HEK293 (cell line): ENCODE results near the gene TTLL3.

Experiments
- CTCF ChIA-PET: fragments of 350-600 bp; formaldehyde crosslinking; extraction: SDS; loops from one replicate; lab custom pipeline; 2021; ENCODE audit warnings: antibody characterized with exemption; lab: Yijun Ruan, JAX
- POLR2A ChIA-PET: fragments of 300-600 bp; formaldehyde crosslinking; extraction: SDS; loops from one replicate; lab custom pipeline; 2020; ENCODE audit warnings: antibody characterized with exemption, inconsistent platforms; lab: Yijun Ruan, JAX
- H3K27ac ChIP-seq: fragments of 200-500 bp; sonication (Bioruptor generic); 2 replicates; pipeline ENCODE4 v1.5.1; 2014; ENCODE audit warnings: low read depth, low read length, control low read depth, inconsistent platforms; ENCODE audit errors: extremely low read depth
- H3K36me3 ChIP-seq, 2 experiments: fragments of 200-500 bp in 1 of 2; sonication (Bioruptor generic) in 1 of 2; 1 replicate in 1 of 2; 2 replicates in 1 of 2; pipeline ENCODE4 v1.5.1; 2014 to 2017; ENCODE audit warnings: inconsistent platforms in 2 of 2, low read length in 2 of 2; ENCODE audit not compliant: control insufficient read depth in 2 of 2, insufficient read depth in 1 of 2
- H3K4me1 ChIP-seq: fragments of 200-500 bp; sonication (Bioruptor generic); 2 replicates; pipeline ENCODE4 v1.5.1; 2014; ENCODE audit warnings: mild to moderate bottlenecking, low read length, inconsistent platforms; ENCODE audit not compliant: control insufficient read depth, insufficient read depth
- H3K4me3 ChIP-seq: 2 replicates; pipeline ENCODE4 v1.5.1; 2011; ENCODE audit warnings: low read depth, mild to moderate bottlenecking, control low read depth, low read length, moderate library complexity
- H3K9me3 ChIP-seq: fragments of 200-500 bp; sonication (Bioruptor generic); 2 replicates; pipeline ENCODE4 v1.5.1; 2014; ENCODE audit warnings: low read depth, low read length, inconsistent platforms; ENCODE audit not compliant: control insufficient read depth, insufficient read depth
- EGR2 ChIP-seq: fragments of 450-650 bp; formaldehyde crosslinking; IDR thresholded peaks from 2 replicates; pipeline ENCODE4 v1.5.1; 2016; ENCODE audit warnings: low read depth, missing biosample characterization, missing genetic modification characterization
- GLIS1 ChIP-seq: fragments of 450-650 bp; formaldehyde crosslinking; IDR thresholded peaks from 2 replicates; pipeline ENCODE4 v1.5.1; 2016; ENCODE audit warnings: missing biosample characterization, missing genetic modification characterization
- HOXC10 ChIP-seq: sonication (generic); formaldehyde crosslinking; IDR thresholded peaks from 2 replicates; pipeline ENCODE4 v1.8.1; 2023; ENCODE audit warnings: mild to moderate bottlenecking, missing genetic modification reagents
- KLF8 ChIP-seq: fragments of 450-650 bp; formaldehyde crosslinking; IDR thresholded peaks from 2 replicates; pipeline ENCODE4 v1.5.1; 2016; ENCODE audit warnings: missing biosample characterization, missing genetic modification characterization
- MYNN ChIP-seq: fragments of 450-650 bp; formaldehyde crosslinking; IDR thresholded peaks from 2 replicates; pipeline ENCODE4 v1.5.1; 2016; ENCODE audit warnings: missing biosample characterization, missing genetic modification characterization, borderline replicate concordance
- TRIM28 ChIP-seq: IDR thresholded peaks from 2 replicates; pipeline ENCODE4 v1.6.1; 2011; ENCODE audit warnings: low read length, control low read depth, borderline replicate concordance
- ZBTB21 ChIP-seq: fragments of 450-650 bp; formaldehyde crosslinking; IDR thresholded peaks from 2 replicates; pipeline ENCODE4 v1.5.1; 2017; ENCODE audit warnings: missing biosample characterization, missing genetic modification characterization
- ZIC2 ChIP-seq: fragments of 450-650 bp; formaldehyde crosslinking; IDR thresholded peaks from 2 replicates; pipeline ENCODE4 v1.5.1; 2016; ENCODE audit warnings: missing biosample characterization, missing genetic modification characterization
- ZNF169 ChIP-seq: fragments of 450-650 bp; formaldehyde crosslinking; IDR thresholded peaks from 2 replicates; pipeline ENCODE4 v1.5.1; 2016; ENCODE audit warnings: missing biosample characterization, missing genetic modification characterization
- ZNF19 ChIP-seq: fragments of 450-650 bp; formaldehyde crosslinking; IDR thresholded peaks from 2 replicates; pipeline ENCODE4; 2016; ENCODE audit warnings: missing biosample characterization, missing genetic modification characterization, low read depth
- ZNF24 ChIP-seq: fragments of 450-650 bp; formaldehyde crosslinking; IDR thresholded peaks from 2 replicates; pipeline ENCODE4 v1.5.1; 2016; ENCODE audit warnings: missing biosample characterization, missing genetic modification characterization
- ZNF404 ChIP-seq: fragments of 450-650 bp; formaldehyde crosslinking; IDR thresholded peaks from 2 replicates; pipeline ENCODE4 v1.5.1; 2017; ENCODE audit warnings: missing biosample characterization, missing genetic modification characterization
- ZNF510 ChIP-seq: fragments of 450-650 bp; formaldehyde crosslinking; IDR thresholded peaks from 2 replicates; pipeline ENCODE4 v1.5.1; 2018; ENCODE audit warnings: mild to moderate bottlenecking, missing genetic modification characterization, missing biosample characterization; ENCODE audit not compliant: insufficient replicate concordance
- ZNF571 ChIP-seq: fragments of 450-650 bp; formaldehyde crosslinking; IDR thresholded peaks from 2 replicates; pipeline ENCODE4 v1.5.0; 2017; ENCODE audit warnings: missing biosample characterization, missing genetic modification characterization
- ZNF707 ChIP-seq: fragments of 450-650 bp; formaldehyde crosslinking; IDR thresholded peaks from 2 replicates; pipeline ENCODE4 v1.5.1; 2016; ENCODE audit warnings: missing biosample characterization, missing genetic modification characterization
- TF ChIP-seq, protein P1 (sequence below): fragments of 450-650 bp; formaldehyde crosslinking; IDR thresholded peaks from 2 replicates; pipeline ENCODE4 v1.5.0; 2017; ENCODE audit warnings: missing biosample characterization, missing genetic modification characterization, borderline replicate concordance
- TF ChIP-seq, protein P2 (sequence below): fragments of 450-650 bp; formaldehyde crosslinking; IDR thresholded peaks from 2 replicates; pipeline ENCODE4 v1.5.1; 2017; ENCODE audit warnings: missing biosample characterization, missing genetic modification characterization
- TF ChIP-seq, protein P3 (sequence below): fragments of 450-650 bp; IDR thresholded peaks from 2 replicates; pipeline ENCODE4 v1.5.1; 2018; ENCODE audit warnings: missing biosample characterization, missing genetic modification characterization
- TF ChIP-seq, protein P4 (sequence below): fragments of 450-650 bp; formaldehyde crosslinking; IDR thresholded peaks from 2 replicates; pipeline ENCODE4 v1.5.1; 2017; ENCODE audit warnings: missing biosample characterization, missing genetic modification characterization
- TF ChIP-seq, protein P5 (sequence below): IDR thresholded peaks from 2 replicates; pipeline ENCODE4 v1.6.1; 2011; ENCODE audit warnings: mild to moderate bottlenecking, low read depth, low read length, borderline replicate concordance

The TTLL3 gene

DNA sequence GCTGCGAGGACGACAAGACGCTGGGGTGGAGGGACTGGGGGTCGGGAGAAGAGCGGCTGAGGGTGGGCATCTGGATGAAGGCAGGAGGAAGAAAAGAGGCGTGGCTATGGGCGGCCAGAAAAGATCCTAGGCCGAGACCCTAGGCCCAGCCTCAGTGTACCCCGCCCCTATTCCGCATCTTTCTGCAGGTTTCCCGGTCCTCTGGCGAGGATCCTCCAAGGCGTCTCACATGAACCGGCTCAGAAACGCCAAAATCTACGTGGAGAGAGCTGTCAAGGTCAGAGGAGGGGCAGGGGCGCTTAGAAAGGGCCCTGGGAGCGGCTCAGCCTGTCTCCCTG lies 340 bp downstream of the TTLL3 start:
- ChIA-PET CTCF (no interaction called here), POLR2A (interaction anchor here (3.6 kb wide), 1 partner anchor 17 kb away, joined by 18 read pairs; the partner anchor contains the start of genes ARPC4 and TADA3)
- peak overlapping the region; percentile 34 for H3K4me3 ChIP-seq
- H3K4me1 ChIP-seq, result peaks cover 6% of the 10 kb centered on the region; the same call in 1 of the 2 replicates
- peak overlapping the region; percentile 76; the same call in 1 of the 2 replicates for H3K27ac ChIP-seq
- H3K36me3 ChIP-seq, result peaks cover 3 to 69% of the 10 kb centered on the region in 2 experiments; a peak in 2 of 3 replicates
- H3K9me3 ChIP-seq, result no peaks in the 10 kb centered on the region
- TF ChIP-seq, protein P1, sequence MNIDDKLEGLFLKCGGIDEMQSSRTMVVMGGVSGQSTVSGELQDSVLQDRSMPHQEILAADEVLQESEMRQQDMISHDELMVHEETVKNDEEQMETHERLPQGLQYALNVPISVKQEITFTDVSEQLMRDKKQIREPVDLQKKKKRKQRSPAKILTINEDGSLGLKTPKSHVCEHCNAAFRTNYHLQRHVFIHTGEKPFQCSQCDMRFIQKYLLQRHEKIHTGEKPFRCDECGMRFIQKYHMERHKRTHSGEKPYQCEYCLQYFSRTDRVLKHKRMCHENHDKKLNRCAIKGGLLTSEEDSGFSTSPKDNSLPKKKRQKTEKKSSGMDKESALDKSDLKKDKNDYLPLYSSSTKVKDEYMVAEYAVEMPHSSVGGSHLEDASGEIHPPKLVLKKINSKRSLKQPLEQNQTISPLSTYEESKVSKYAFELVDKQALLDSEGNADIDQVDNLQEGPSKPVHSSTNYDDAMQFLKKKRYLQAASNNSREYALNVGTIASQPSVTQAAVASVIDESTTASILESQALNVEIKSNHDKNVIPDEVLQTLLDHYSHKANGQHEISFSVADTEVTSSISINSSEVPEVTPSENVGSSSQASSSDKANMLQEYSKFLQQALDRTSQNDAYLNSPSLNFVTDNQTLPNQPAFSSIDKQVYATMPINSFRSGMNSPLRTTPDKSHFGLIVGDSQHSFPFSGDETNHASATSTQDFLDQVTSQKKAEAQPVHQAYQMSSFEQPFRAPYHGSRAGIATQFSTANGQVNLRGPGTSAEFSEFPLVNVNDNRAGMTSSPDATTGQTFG (tag by site-specific recombination), result no peak
- TF ChIP-seq ZNF19 (tag by site-specific recombination), result no peak
- TF ChIP-seq KLF8 (tag by site-specific recombination), result no peak
- no peak for TF ChIP-seq EGR2 (tag by site-specific recombination)
- no peak for TF ChIP-seq ZNF24
- no peak for TF ChIP-seq MYNN (tag by site-specific recombination)
- TF ChIP-seq GLIS1 (tag by site-specific recombination), result no peak
- no peak for TF ChIP-seq TRIM28
- no peak for TF ChIP-seq ZNF571 (tag by site-specific recombination)
- no peak for TF ChIP-seq ZNF707 (tag by site-specific recombination)

DNA sequence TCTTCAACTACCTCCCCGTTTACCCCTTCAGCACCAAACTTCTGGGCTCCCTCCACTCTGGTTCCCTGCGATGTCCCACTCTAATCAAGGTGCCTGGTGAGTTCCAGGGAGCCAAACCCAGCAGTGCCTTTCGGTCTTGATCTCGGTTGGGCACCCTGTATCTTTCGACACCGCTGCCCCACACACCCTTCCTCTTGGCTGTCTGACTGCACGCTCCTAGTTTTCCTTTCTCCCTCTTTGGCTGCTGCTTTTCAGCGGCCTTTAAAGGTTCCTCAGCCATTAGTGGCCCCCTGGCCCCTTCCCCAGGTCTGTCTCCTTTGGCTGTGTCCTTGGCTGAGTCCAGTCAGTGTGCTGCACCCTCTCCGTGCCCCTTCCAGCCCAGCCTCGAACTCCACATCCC lies 784 bp downstream of the TTLL3 start:
- CTCF ChIA-PET, result interaction anchor here (0.7 kb wide), 1 partner anchor 15 kb away, joined by 5 read pairs; no protein-coding TSS in a partner anchor
- no peak overlapping the region for H3K4me3 ChIP-seq

DNA sequence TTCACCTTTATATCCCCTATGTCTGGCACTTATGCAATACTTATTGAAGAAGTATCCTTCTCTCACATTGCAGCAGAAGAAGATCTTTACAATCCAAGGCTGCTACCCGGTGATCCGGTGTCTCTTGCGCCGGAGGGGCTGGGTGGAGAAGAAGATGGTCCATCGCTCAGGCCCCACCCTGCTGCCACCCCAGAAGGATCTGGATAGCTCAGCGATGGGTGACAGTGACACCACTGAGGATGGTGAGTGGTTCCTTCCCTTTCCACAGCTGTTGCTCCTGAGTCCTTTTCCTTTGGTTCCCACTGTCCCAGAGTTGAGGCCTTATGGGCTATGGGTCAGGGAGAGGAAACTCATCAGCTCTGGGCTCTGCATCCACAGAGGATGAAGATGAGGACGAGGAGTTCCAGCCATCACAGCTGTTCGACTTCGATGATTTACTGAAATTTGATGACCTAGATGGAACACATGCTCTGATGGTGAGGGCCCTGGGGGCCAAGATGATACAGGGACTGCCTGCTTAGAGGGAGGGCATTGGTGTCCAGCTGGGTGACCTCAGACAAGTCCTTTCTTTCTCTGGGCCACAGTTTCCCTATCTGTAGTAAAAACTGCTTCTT lies 2.9 kb downstream of the TTLL3 start:
- H3K27ac ChIP-seq, result no peak overlapping the region
- CTCF ChIA-PET, result interaction anchor here (0.7 kb wide), 2 partner anchors 24 to 310 kb away, joined by 4 to 5 read pairs; no protein-coding TSS in a partner anchor
- H3K9me3 ChIP-seq, result no peaks in the 10 kb centered on the region
- POLR2A ChIA-PET, result interaction anchor here (0.5 kb wide), 1 partner anchor 52 kb away, joined by 3 read pairs; no protein-coding TSS in a partner anchor
- H3K4me3 ChIP-seq, result no peak overlapping the region
- H3K4me1 ChIP-seq, result peaks cover 6% of the 10 kb centered on the region; the same call in 1 of the 2 replicates
- peaks cover 0 to 57% of the 10 kb centered on the region in 2 experiments; a peak in 2 of 3 replicates for H3K36me3 ChIP-seq
- TF ChIP-seq, protein P2, sequence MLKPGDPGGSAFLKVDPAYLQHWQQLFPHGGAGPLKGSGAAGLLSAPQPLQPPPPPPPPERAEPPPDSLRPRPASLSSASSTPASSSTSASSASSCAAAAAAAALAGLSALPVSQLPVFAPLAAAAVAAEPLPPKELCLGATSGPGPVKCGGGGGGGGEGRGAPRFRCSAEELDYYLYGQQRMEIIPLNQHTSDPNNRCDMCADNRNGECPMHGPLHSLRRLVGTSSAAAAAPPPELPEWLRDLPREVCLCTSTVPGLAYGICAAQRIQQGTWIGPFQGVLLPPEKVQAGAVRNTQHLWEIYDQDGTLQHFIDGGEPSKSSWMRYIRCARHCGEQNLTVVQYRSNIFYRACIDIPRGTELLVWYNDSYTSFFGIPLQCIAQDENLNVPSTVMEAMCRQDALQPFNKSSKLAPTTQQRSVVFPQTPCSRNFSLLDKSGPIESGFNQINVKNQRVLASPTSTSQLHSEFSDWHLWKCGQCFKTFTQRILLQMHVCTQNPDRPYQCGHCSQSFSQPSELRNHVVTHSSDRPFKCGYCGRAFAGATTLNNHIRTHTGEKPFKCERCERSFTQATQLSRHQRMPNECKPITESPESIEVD (tag by site-specific recombination), result no peak
- TF ChIP-seq TRIM28, result no peak
- TF ChIP-seq, protein P3, sequence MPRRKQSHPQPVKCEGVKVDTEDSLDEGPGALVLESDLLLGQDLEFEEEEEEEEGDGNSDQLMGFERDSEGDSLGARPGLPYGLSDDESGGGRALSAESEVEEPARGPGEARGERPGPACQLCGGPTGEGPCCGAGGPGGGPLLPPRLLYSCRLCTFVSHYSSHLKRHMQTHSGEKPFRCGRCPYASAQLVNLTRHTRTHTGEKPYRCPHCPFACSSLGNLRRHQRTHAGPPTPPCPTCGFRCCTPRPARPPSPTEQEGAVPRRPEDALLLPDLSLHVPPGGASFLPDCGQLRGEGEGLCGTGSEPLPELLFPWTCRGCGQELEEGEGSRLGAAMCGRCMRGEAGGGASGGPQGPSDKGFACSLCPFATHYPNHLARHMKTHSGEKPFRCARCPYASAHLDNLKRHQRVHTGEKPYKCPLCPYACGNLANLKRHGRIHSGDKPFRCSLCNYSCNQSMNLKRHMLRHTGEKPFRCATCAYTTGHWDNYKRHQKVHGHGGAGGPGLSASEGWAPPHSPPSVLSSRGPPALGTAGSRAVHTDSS (tag by site-specific recombination), result peak; percentile 67; the same call in 1 of the 2 replicates
- no peak for TF ChIP-seq ZNF169
- no peak for TF ChIP-seq ZBTB21 (tag by site-specific recombination)
- no peak for TF ChIP-seq HOXC10
- no peak for TF ChIP-seq ZNF404 (tag by site-specific recombination)

More for the DNA sequence above, 784 bp downstream of the TTLL3 start:
- Histone ChIP-seq H3K27ac (no peak overlapping the region), H3K4me1 (peaks cover 6% of the 10 kb centered on the region; the same call in 1 of the 2 replicates), H3K9me3 (no peaks in the 10 kb centered on the region), H3K36me3 (peaks cover 3 to 69% of the 10 kb centered on the region in 2 experiments; a peak in 2 of 3 replicates)
- TF ChIP-seq, protein P4, sequence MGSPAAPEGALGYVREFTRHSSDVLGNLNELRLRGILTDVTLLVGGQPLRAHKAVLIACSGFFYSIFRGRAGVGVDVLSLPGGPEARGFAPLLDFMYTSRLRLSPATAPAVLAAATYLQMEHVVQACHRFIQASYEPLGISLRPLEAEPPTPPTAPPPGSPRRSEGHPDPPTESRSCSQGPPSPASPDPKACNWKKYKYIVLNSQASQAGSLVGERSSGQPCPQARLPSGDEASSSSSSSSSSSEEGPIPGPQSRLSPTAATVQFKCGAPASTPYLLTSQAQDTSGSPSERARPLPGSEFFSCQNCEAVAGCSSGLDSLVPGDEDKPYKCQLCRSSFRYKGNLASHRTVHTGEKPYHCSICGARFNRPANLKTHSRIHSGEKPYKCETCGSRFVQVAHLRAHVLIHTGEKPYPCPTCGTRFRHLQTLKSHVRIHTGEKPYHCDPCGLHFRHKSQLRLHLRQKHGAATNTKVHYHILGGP, result no peak
- TF ChIP-seq ZNF510 (tag by site-specific recombination) (no peak), ZIC2 (no peak)
- TF ChIP-seq, protein P5, sequence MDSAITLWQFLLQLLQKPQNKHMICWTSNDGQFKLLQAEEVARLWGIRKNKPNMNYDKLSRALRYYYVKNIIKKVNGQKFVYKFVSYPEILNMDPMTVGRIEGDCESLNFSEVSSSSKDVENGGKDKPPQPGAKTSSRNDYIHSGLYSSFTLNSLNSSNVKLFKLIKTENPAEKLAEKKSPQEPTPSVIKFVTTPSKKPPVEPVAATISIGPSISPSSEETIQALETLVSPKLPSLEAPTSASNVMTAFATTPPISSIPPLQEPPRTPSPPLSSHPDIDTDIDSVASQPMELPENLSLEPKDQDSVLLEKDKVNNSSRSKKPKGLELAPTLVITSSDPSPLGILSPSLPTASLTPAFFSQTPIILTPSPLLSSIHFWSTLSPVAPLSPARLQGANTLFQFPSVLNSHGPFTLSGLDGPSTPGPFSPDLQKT, result no peak
- POLR2A ChIA-PET, result no interaction called here
